SK-N-SH treated with all-trans-retinoic acid at 6 μM for 48 hours (cell line): ENCODE measurements around the gene OXGR1.

Source experiments
- ATAC-seq: fragments of 200-7000 bp; cut with Tn5 transposase; 3 replicates; pipeline ENCODE4 v1.9.1; 2020; ENCODE audit warnings: mild to moderate bottlenecking, moderate library complexity
- ARNTL ChIP-seq: fragments of 450-650 bp; formaldehyde crosslinking; IDR thresholded peaks from 2 replicates; pipeline ENCODE4 v1.5.0; 2020; ENCODE audit warnings: low read depth, mild to moderate bottlenecking, moderate library complexity, borderline replicate concordance
- BACH2 ChIP-seq: fragments of 250-450 bp; sonication (Bioruptor Pico); IDR thresholded peaks from 2 replicates; pipeline ENCODE4 v1.9.0; 2021; ENCODE audit warnings: mild to moderate bottlenecking, borderline replicate concordance
- CREB5 ChIP-seq: fragments of 250-450 bp; sonication (Bioruptor Pico); IDR thresholded peaks from 2 replicates; pipeline ENCODE4 v1.5.1; 2020; ENCODE audit warnings: low read depth, mild to moderate bottlenecking, moderate library complexity
- CSDC2 ChIP-seq: fragments of 250-450 bp; sonication (Bioruptor Pico); IDR thresholded peaks from 2 replicates; pipeline ENCODE4 v1.5.0; 2020; ENCODE audit warnings: mild to moderate bottlenecking, moderate library complexity
- ESRRG ChIP-seq: fragments of 250-450 bp; sonication (Bioruptor Pico); IDR thresholded peaks from 2 replicates; pipeline ENCODE4 v1.6.1; 2021; ENCODE audit warnings: mild to moderate bottlenecking
- GLIS3 ChIP-seq: fragments of 250-450 bp; sonication (Bioruptor Pico); IDR thresholded peaks from 2 replicates; pipeline ENCODE4 v1.5.0; 2020; ENCODE audit warnings: mild to moderate bottlenecking, moderate library complexity
- OSR1 ChIP-seq: fragments of 250-450 bp; sonication (Bioruptor Pico); IDR thresholded peaks from 2 replicates; pipeline ENCODE4 v1.8.0; 2022; ENCODE audit warnings: moderate library complexity, mild to moderate bottlenecking, inconsistent platforms
- PATZ1 ChIP-seq: fragments of 250-450 bp; sonication (Bioruptor Pico); IDR thresholded peaks from 2 replicates; pipeline ENCODE4 v1.8.0; 2020; ENCODE audit warnings: mild to moderate bottlenecking, moderate library complexity, borderline replicate concordance
- PPARA ChIP-seq: fragments of 250-450 bp; sonication (Bioruptor Pico); IDR thresholded peaks from 2 replicates; pipeline ENCODE4 v1.5.0; 2020; ENCODE audit warnings: mild to moderate bottlenecking, borderline replicate concordance
- RARB ChIP-seq: fragments of 250-450 bp; sonication (Bioruptor Pico); IDR thresholded peaks from 2 replicates; pipeline ENCODE4 v1.8.0; 2021; ENCODE audit warnings: mild to moderate bottlenecking, moderate library complexity
- SNAI2 ChIP-seq: fragments of 250-450 bp; sonication (Bioruptor Pico); IDR thresholded peaks from 2 replicates; pipeline ENCODE4 v1.5.0; 2020; ENCODE audit warnings: mild to moderate bottlenecking, moderate library complexity
- TCF4 ChIP-seq: fragments of 250-450 bp; sonication (Bioruptor Pico); IDR thresholded peaks from 2 replicates; pipeline ENCODE4 v1.8.0; 2021; ENCODE audit warnings: mild to moderate bottlenecking, moderate library complexity, borderline replicate concordance
- TOX ChIP-seq: fragments of 250-450 bp; sonication (Bioruptor Pico); IDR thresholded peaks from 2 replicates; pipeline ENCODE4 v1.8.0; 2021; ENCODE audit warnings: mild to moderate bottlenecking, moderate library complexity, borderline replicate concordance
- ZC3H10 ChIP-seq: fragments of 250-450 bp; sonication (Bioruptor Pico); IDR thresholded peaks from 2 replicates; pipeline ENCODE4 v1.5.1; 2021; ENCODE audit warnings: mild to moderate bottlenecking, moderate library complexity
- ZFP30 ChIP-seq: fragments of 450-650 bp; formaldehyde crosslinking; IDR thresholded peaks from 2 replicates; pipeline ENCODE4 v1.5.0; 2022; ENCODE audit warnings: mild to moderate bottlenecking, moderate library complexity
- ZNF565 ChIP-seq: fragments of 450-650 bp; formaldehyde crosslinking; conservative IDR thresholded peaks from 2 replicates; pipeline ENCODE4 v1.5.0; 2020; ENCODE audit warnings: low read depth, mild to moderate bottlenecking, moderate library complexity
- ZNF70 ChIP-seq: fragments of 450-650 bp; formaldehyde crosslinking; IDR thresholded peaks from 2 replicates; pipeline ENCODE4 v1.5.0; 2020; ENCODE audit warnings: mild to moderate bottlenecking, moderate library complexity
- ZNF8 ChIP-seq: fragments of 450-650 bp; formaldehyde crosslinking; IDR thresholded peaks from 2 replicates; pipeline ENCODE4 v1.5.0; 2020; ENCODE audit warnings: mild to moderate bottlenecking, moderate library complexity
- TF ChIP-seq, protein P1 (sequence below): fragments of 250-450 bp; sonication (Bioruptor Pico); IDR thresholded peaks from 2 replicates; pipeline ENCODE4 v1.5.0; 2020; ENCODE audit warnings: mild to moderate bottlenecking, moderate library complexity
- TF ChIP-seq, protein P2 (sequence below): fragments of 250-450 bp; sonication (Bioruptor Pico); IDR thresholded peaks from 2 replicates; pipeline ENCODE4 v1.8.0; 2021; ENCODE audit warnings: low read depth, mild to moderate bottlenecking, moderate library complexity, borderline replicate concordance

The OXGR1 gene

DNA sequence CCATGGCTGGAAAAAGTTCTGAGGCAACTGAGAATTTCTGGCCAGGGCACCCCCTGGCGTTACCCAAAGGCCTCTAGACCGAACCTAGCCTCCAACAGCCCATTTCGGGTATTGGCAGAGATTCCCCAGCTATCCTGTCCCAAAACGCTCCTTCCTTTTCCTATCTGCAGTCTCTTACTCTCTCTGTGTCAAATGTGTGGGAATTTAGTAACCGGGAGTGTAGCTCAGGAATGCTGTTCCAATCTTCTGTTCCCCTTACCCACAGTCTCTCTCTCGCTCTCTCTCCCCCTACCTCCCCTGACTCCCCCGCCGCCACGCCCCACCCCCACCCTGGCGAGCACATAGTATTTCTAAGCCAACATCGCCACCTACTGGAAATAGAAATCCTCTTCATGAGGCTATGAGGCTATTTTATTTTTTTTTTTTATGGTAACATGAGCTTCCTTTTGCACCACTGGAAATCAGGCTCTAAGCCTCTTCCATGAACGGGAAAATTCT lies 27.0 kb downstream of the OXGR1 start:
- no peak for TF ChIP-seq ZNF70 (CRISPR knock-in tag)
- TF ChIP-seq PATZ1 (CRISPR knock-in tag): no peak
- no peak for TF ChIP-seq ZC3H10 (CRISPR knock-in tag)
- TF ChIP-seq ZNF565: no peak
- no peak for ATAC-seq

DNA sequence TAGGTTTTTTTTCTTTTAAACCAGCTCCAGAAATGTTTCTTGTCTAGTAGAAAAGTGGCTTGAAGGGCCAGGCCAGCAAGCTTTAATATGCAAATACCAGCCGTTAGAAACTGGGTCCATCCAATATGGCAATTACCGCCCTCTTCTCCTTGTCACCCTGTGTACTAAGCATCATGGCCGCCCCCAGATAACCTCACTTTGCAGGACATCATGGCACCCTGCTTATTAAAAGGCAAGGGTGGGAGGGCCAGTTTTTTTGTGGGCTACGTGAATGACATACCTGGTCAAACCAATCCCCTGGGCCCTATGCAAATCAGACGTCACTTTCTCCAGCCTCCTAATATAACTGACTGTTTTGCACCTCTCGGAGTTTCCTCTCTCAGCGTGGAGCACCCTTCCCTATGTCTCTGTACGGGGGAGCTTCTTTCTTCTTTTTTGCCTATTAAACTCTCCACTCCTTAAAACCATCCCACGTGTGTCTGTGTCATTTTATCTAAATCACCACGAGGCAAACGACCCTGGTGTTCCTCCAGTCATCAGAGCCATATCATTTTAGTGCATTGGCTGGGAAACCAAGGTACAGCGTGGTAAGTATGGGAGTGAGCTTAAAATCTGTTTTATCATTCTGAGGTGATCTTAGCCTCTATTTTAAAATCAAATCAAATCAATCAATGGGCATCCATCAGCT lies 27.7 kb downstream of the OXGR1 start:
- TF ChIP-seq ZNF565: no peak
- TF ChIP-seq, protein P1, sequence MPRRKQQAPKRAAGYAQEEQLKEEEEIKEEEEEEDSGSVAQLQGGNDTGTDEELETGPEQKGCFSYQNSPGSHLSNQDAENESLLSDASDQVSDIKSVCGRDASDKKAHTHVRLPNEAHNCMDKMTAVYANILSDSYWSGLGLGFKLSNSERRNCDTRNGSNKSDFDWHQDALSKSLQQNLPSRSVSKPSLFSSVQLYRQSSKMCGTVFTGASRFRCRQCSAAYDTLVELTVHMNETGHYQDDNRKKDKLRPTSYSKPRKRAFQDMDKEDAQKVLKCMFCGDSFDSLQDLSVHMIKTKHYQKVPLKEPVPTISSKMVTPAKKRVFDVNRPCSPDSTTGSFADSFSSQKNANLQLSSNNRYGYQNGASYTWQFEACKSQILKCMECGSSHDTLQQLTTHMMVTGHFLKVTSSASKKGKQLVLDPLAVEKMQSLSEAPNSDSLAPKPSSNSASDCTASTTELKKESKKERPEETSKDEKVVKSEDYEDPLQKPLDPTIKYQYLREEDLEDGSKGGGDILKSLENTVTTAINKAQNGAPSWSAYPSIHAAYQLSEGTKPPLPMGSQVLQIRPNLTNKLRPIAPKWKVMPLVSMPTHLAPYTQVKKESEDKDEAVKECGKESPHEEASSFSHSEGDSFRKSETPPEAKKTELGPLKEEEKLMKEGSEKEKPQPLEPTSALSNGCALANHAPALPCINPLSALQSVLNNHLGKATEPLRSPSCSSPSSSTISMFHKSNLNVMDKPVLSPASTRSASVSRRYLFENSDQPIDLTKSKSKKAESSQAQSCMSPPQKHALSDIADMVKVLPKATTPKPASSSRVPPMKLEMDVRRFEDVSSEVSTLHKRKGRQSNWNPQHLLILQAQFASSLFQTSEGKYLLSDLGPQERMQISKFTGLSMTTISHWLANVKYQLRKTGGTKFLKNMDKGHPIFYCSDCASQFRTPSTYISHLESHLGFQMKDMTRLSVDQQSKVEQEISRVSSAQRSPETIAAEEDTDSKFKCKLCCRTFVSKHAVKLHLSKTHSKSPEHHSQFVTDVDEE (CRISPR knock-in tag): no peak
- no peak for TF ChIP-seq ARNTL (CRISPR knock-in tag)
- no peak for TF ChIP-seq CREB5 (CRISPR knock-in tag)
- no peak for TF ChIP-seq ZFP30 (CRISPR knock-in tag)
- TF ChIP-seq PATZ1 (CRISPR knock-in tag): no peak
- TF ChIP-seq TCF4 (CRISPR knock-in tag): no peak
- TF ChIP-seq BACH2 (CRISPR knock-in tag): no peak
- no peak for TF ChIP-seq ESRRG (CRISPR knock-in tag)
- TF ChIP-seq OSR1 (CRISPR knock-in tag): no peak
- TF ChIP-seq GLIS3 (CRISPR knock-in tag): no peak
- TF ChIP-seq TOX (CRISPR knock-in tag): no peak
- no peak for TF ChIP-seq SNAI2 (CRISPR knock-in tag)
- no peak for TF ChIP-seq PPARA (CRISPR knock-in tag)
- no peak for ATAC-seq

GRCh38 chr13:96963786-96964475 lies 30.3 kb downstream of the OXGR1 start:
- TF ChIP-seq SNAI2 (CRISPR knock-in tag): no peak
- TF ChIP-seq BACH2 (CRISPR knock-in tag): no peak
- TF ChIP-seq ZFP30 (CRISPR knock-in tag): no peak
- TF ChIP-seq, protein P2, sequence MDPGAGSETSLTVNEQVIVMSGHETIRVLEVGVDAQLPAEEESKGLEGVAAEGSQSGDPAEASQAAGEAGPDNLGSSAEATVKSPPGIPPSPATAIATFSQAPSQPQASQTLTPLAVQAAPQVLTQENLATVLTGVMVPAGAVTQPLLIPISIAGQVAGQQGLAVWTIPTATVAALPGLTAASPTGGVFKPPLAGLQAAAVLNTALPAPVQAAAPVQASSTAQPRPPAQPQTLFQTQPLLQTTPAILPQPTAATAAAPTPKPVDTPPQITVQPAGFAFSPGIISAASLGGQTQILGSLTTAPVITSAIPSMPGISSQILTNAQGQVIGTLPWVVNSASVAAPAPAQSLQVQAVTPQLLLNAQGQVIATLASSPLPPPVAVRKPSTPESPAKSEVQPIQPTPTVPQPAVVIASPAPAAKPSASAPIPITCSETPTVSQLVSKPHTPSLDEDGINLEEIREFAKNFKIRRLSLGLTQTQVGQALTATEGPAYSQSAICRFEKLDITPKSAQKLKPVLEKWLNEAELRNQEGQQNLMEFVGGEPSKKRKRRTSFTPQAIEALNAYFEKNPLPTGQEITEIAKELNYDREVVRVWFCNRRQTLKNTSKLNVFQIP: no peak
- TF ChIP-seq GLIS3 (CRISPR knock-in tag): no peak
- TF ChIP-seq CSDC2 (CRISPR knock-in tag): no peak
- no peak for TF ChIP-seq ZNF8
- no peak for TF ChIP-seq RARB
- TF ChIP-seq PATZ1 (CRISPR knock-in tag): no peak
- ATAC-seq: no peak
